Peyer's patch (tissue), 4 donors: ENCODE measurements around the gene FAM163A. TPM values are rescaled to one million over a fixed set of nuclear protein-coding genes. Genes with fewer than 3 reads are reported as not detected.
"Not testable (repeated sequence)": the region's sequence is repeated elsewhere in the genome, so short reads cannot be mapped to it uniquely, and the experiment has no call there.

ENCODE experiments used
- DNase-seq, 3 donors: peaks; one replicate each; pipeline ENCODE4 v3.0.0-alpha.2; 2017 to 2019
- H3K27ac ChIP-seq, 4 donors: fragments of 200-600 bp; sonication (generic); one replicate each; pipeline ENCODE4 v1.5.1; 2016 to 2019
- H3K27me3 ChIP-seq, 2 donors: fragments of 200-600 bp; sonication (generic); one replicate each; pipeline ENCODE4 v1.5.1; 2019
- H3K36me3 ChIP-seq, 3 donors: fragments of 200-600 bp; sonication (generic); one replicate each; pipeline ENCODE4 v1.5.1; 2016 to 2019
- H3K4me1 ChIP-seq, 4 donors: fragments of 200-600 bp; sonication (generic); one replicate each; pipeline ENCODE4 v1.5.1; 2016 to 2019
- H3K4me3 ChIP-seq, 4 donors: fragments of 200-600 bp; sonication (generic); 1 replicate in 3 of 4; 2 replicates in 1 of 4; pipeline ENCODE4 v1.5.1; 2016 to 2019; ENCODE audit warnings: mild to moderate bottlenecking in 1 of 4
- H3K9me3 ChIP-seq, 4 donors: fragments of 200-600 bp; sonication (generic); one replicate each; pipeline ENCODE4 v1.5.1; 2016 to 2019; ENCODE audit warnings: mild to moderate bottlenecking in 1 of 4
- CTCF ChIP-seq, 6 experiments: fragments of 450-650 bp in 4 of 6; fragments of 200-600 bp in 2 of 6; sonication (generic) in 1 of 6; IDR thresholded peaks; one replicate each; pipeline ENCODE4 v1.5.1; 2017 to 2019; ENCODE audit warnings: antibody characterized with exemption in 6 of 6, mild to moderate bottlenecking in 3 of 6, moderate library complexity in 1 of 6
- POLR2A ChIP-seq, 2 donors: fragments of 450-650 bp; IDR thresholded peaks; one replicate each; pipeline ENCODE4 v1.5.1; 2017; ENCODE audit warnings: antibody characterized with exemption in 2 of 2, mild to moderate bottlenecking in 2 of 2, moderate library complexity in 2 of 2
- total RNA-seq, 4 donors: library from RNA; depleted of rRNA; stranded (reverse); fragments of >200 nt; gene quantifications; one replicate each; pipeline ENCODE4 v1.1.0, GENCODE V29; 2016

The FAM163A gene
- total RNA-seq, 4 donors from 2014 or later, result 0.67 to 5.0 (median 1.2) TPM; not detected in 1

GRCh38 chr1:179800481-179800880, 57.4 kb downstream of the FAM163A start:
- H3K27me3 ChIP-seq, result no peaks in the 10 kb centered on the region
- no peak overlapping the region for H3K27ac ChIP-seq
- TF ChIP-seq POLR2A (IDR thresholded peaks at IDR 0.05) (no peak), CTCF (IDR thresholded peaks at IDR 0.05) (no peak)
- H3K4me3 ChIP-seq, result no peak overlapping the region
- H3K4me1 ChIP-seq, result no peaks in the 10 kb centered on the region
- no peaks in the 10 kb centered on the region for H3K9me3 ChIP-seq
- DNase-seq, result no peak
- H3K36me3 ChIP-seq, result no peaks in the 10 kb centered on the region

GRCh38 chr1:179803104-179803503, 60.0 kb downstream of the FAM163A start:
- H3K27ac ChIP-seq, result no peak overlapping the region
- TF ChIP-seq POLR2A (IDR thresholded peaks at IDR 0.05) (no peak), CTCF (IDR thresholded peaks at IDR 0.05) (no peak)
- no peaks in the 10 kb centered on the region for H3K4me1 ChIP-seq
- DNase-seq, result peak in 1 of 3 donors; percentile 21
- H3K4me3 ChIP-seq, result no peak overlapping the region
- H3K36me3 ChIP-seq, result no peaks in the 10 kb centered on the region
- H3K27me3 ChIP-seq, result no peaks in the 10 kb centered on the region
- H3K9me3 ChIP-seq, result no peaks in the 10 kb centered on the region

GRCh38 chr1:179803918-179804317, 60.8 kb downstream of the FAM163A start:
- Histone ChIP-seq H3K4me1 (no peaks in the 10 kb centered on the region), H3K4me3 (no peak overlapping the region), H3K9me3 (no peaks in the 10 kb centered on the region), H3K27me3 (no peaks in the 10 kb centered on the region), H3K36me3 (no peaks in the 10 kb centered on the region), H3K27ac (no peak overlapping the region)
- TF ChIP-seq CTCF (IDR thresholded peaks at IDR 0.05), result no peak
- TF ChIP-seq POLR2A (IDR thresholded peaks at IDR 0.05), result no peak
- peak in 1 of 3 donors; percentile 5 for DNase-seq

- not testable (repeated sequence) for DNase-seq, H3K9me3 ChIP-seq, H3K27me3 ChIP-seq, H3K4me1 ChIP-seq, H3K27ac ChIP-seq, H3K4me3 ChIP-seq, H3K36me3 ChIP-seq
These were observed 61.3 kb downstream of the FAM163A start for GRCh38 chr1:179804417-179804816.

- no peaks in the 10 kb centered on the region for H3K36me3 ChIP-seq
- no peaks in the 10 kb centered on the region for H3K9me3 ChIP-seq
- H3K4me1 ChIP-seq, result no peaks in the 10 kb centered on the region
- TF ChIP-seq POLR2A (IDR thresholded peaks at IDR 0.05), result no peak
- TF ChIP-seq CTCF (IDR thresholded peaks at IDR 0.05), result no peak
- H3K4me3 ChIP-seq, result no peak overlapping the region
- no peaks in the 10 kb centered on the region for H3K27me3 ChIP-seq
- no peak for DNase-seq
- H3K27ac ChIP-seq, result no peak overlapping the region
These were observed 62.5 kb downstream of the FAM163A start for GRCh38 chr1:179805291-179806195.

- no peaks in the 10 kb centered on the region for H3K9me3 ChIP-seq
- H3K27me3 ChIP-seq, result no peaks in the 10 kb centered on the region
- DNase-seq, result no peak
- no peak overlapping the region for H3K4me3 ChIP-seq
- no peak for TF ChIP-seq CTCF (IDR thresholded peaks at IDR 0.05)
- no peak for TF ChIP-seq POLR2A (IDR thresholded peaks at IDR 0.05)
- no peaks in the 10 kb centered on the region for H3K4me1 ChIP-seq
- no peak overlapping the region for H3K27ac ChIP-seq
- H3K36me3 ChIP-seq, result no peaks in the 10 kb centered on the region
These were observed 63.2 kb downstream of the FAM163A start for GRCh38 chr1:179806333-179806732.
